ENCODE data around the gene CCDC134.
"Not testable (repeated sequence)": the region's sequence is repeated elsewhere in the genome, so short reads cannot be mapped to it uniquely, and the experiment has no call there.

CCDC134 gene

GRCh38 chr22:41823797-41824196 lies 23.3 kb downstream of the CCDC134 start:
- DNase-seq (ENCODE audit: low read depth): no peak

- DNase-seq (ENCODE audit: low read depth): no peak
Measured at GRCh38 chr22:41825376-41825775, 24.9 kb downstream of the CCDC134 start.

GRCh38 chr22:41826021-41826420 lies 25.5 kb downstream of the CCDC134 start:
- DNase-seq (ENCODE audit: low read depth): no peak

GRCh38 chr22:41826430-41827383 lies 26.2 kb downstream of the CCDC134 start:
- DNase-seq (ENCODE audit: low read depth): no peak

- no peak for DNase-seq (ENCODE audit: low read depth)
Measured at GRCh38 chr22:41827671-41828070, 27.2 kb downstream of the CCDC134 start.

GRCh38 chr22:41828516-41828915 lies 28.0 kb downstream of the CCDC134 start:
- no peak for DNase-seq (ENCODE audit: low read depth)

GRCh38 chr22:41830174-41830573 lies 29.7 kb downstream of the CCDC134 start:
- DNase-seq (ENCODE audit: low read depth): no peak

- DNase-seq (ENCODE audit: low read depth): no peak
Measured at GRCh38 chr22:41831383-41831782, 30.9 kb downstream of the CCDC134 start.

- peak; percentile 7 for DNase-seq (ENCODE audit: low read depth)
Measured at GRCh38 chr22:41831828-41832552, 31.5 kb downstream of the CCDC134 start.

GRCh38 chr22:41832553-41833368 lies 32.3 kb downstream of the CCDC134 start, which contains the start of gene SREBF2:
TSS of gene SREBF2 (plus strand) at chr22:41833105. CDS start at chr22:41833271, 166 bp downstream.
- DNase-seq (ENCODE audit: low read depth): peak; percentile 99

- DNase-seq (ENCODE audit: low read depth): peak; percentile 32
Measured at GRCh38 chr22:41833369-41834004, 33.0 kb downstream of the CCDC134 start.

GRCh38 chr22:41834005-41834944 lies 33.8 kb downstream of the CCDC134 start:
- no peak for DNase-seq (ENCODE audit: low read depth)

- DNase-seq (ENCODE audit: low read depth): not testable (repeated sequence)
Measured at GRCh38 chr22:41835462-41835861, 35.0 kb downstream of the CCDC134 start.

- DNase-seq (ENCODE audit: low read depth): no peak
Measured at GRCh38 chr22:41836551-41836950, 36.1 kb downstream of the CCDC134 start.

- DNase-seq (ENCODE audit: low read depth): no peak
Measured at GRCh38 chr22:41838842-41839618, 38.6 kb downstream of the CCDC134 start.

GRCh38 chr22:41840216-41840615 lies 39.7 kb downstream of the CCDC134 start:
- no peak for DNase-seq (ENCODE audit: low read depth)

- DNase-seq (ENCODE audit: low read depth): no peak
Measured at GRCh38 chr22:41841085-41841712, 40.7 kb downstream of the CCDC134 start.

- no peak for DNase-seq (ENCODE audit: low read depth)
Measured at GRCh38 chr22:41842996-41843970, 42.8 kb downstream of the CCDC134 start.

All from stimulated activated CD8-positive, alpha-beta memory T cell treated with anti-CD3 and anti-CD28 coated beads, Interleukin-4, amount 100 ng/mL, for 24 hours (primary cell).